Measurements from ENCODE around the gene SHISA5. TPM values are rescaled to one million over a fixed set of nuclear protein-coding genes. Genes with fewer than 3 reads are reported as not detected.

SHISA5 gene
- total and polyA plus RNA-seq, 2 experiments from 2014 or later = 146 to 166 TPM

DNA sequence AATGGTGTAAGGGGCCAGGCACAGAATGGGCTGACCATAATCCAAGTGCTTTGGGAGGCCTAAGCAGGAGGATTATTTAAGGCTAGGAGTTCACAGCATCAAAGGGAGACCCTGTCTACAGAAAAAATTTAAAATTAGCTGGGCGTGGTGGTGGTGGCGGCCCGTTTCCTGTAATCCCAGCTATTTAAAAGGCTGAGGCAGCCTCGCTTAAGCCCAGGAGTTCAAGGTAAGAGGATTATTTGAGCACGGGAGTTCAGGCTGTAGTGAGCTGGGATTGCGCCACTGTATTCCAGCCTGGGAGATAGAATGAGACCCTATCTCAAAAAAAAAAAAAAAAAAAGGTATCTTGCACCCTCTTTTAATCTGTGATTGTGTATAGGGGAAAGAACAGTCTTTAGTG lies 62.0 kb downstream of the SHISA5 start (continued):
- no peak for TF ChIP-seq ZNF462 (CRISPR knock-in tag; IDR thresholded peaks at IDR 0.05)
- TF ChIP-seq ZNF114 (CRISPR knock-in tag; IDR thresholded peaks at IDR 0.05) = no peak
- no peak for TF ChIP-seq POLR2AphosphoS5 (IDR thresholded peaks at IDR 0.05; ENCODE audit: low read depth)
- no peak for TF ChIP-seq NANOG (IDR thresholded peaks at IDR 0.05; ENCODE audit: borderline replicate concordance)
- no peak for TF ChIP-seq EZH2 (IDR thresholded peaks at IDR 0.05; ENCODE audit: low read depth, unreplicated experiment)
- TF ChIP-seq REST (IDR thresholded peaks at IDR 0.05; ENCODE audit: unreplicated experiment) = no peak

GRCh38 chr3:48440590-48440958 lies 63.4 kb downstream of the SHISA5 start:
- peaks cover 20% of the 10 kb centered on the region for H3K36me3 ChIP-seq (ENCODE audit: insufficient read depth)
- peak overlapping the region; percentile 85 for H3K4me3 ChIP-seq
- Mint-ChIP-seq H3K9me3 (no peaks in the 10 kb centered on the region), H3K27me3 (ENCODE audit: insufficient read depth, low read depth, poor library complexity) (peaks cover 6% of the 10 kb centered on the region), H3K4me3 (peak overlapping the region; percentile 93), H3K4me1 (peaks cover 13% of the 10 kb centered on the region), H3K36me3 (ENCODE audit: low read depth) (peaks cover 43% of the 10 kb centered on the region), H3K27ac (peak overlapping the region; percentile 97)
- peak overlapping the region; percentile 76 for H3K27ac ChIP-seq (ENCODE audit: low read depth)
- H3K79me2 ChIP-seq (replicated peaks; ENCODE audit: insufficient read depth) = peaks cover 48% of the 10 kb centered on the region
- ATAC-seq (peak; percentile 1; the same call in 2 of the 3 replicates), DNase-seq (ENCODE audit: low spot score) (peak; percentile 41)
- peaks cover 23% of the 10 kb centered on the region for H4K20me1 ChIP-seq (replicated peaks; ENCODE audit: insufficient read depth)
- H3K4me2 ChIP-seq = peak overlapping the region; percentile 92
- H3K4me1 ChIP-seq (ENCODE audit: insufficient read depth) = peaks cover 10% of the 10 kb centered on the region; the same call in 1 of the 2 replicates
- 0 out of 2 replicates have a peak overlapping the region, but pooled peaks have one; percentile 5 for H2AFZ ChIP-seq
- peaks cover 46% of the 10 kb centered on the region for H3F3A ChIP-seq (replicated peaks; ENCODE audit: low read depth)
- H3K27me3 ChIP-seq (ENCODE audit: insufficient read depth) = no peaks in the 10 kb centered on the region
- H3K9me2 ChIP-seq (ENCODE audit: insufficient read depth) = no peaks in the 10 kb centered on the region
- TF ChIP-seq CTCF (conservative IDR thresholded peaks at IDR 0.05; ENCODE audit: low read depth in 2 of 2) = no peak
- no peak for TF ChIP-seq JUNB (IDR thresholded peaks at IDR 0.05; ENCODE audit: unreplicated experiment)
- no peak for TF ChIP-seq NANOG (IDR thresholded peaks at IDR 0.05; ENCODE audit: borderline replicate concordance)

Measured in GM23338 (cell line).